Thyroid gland (tissue), 4 donors: ENCODE data around the gene MYLIP. TPM values are rescaled to one million over a fixed set of nuclear protein-coding genes. Genes with fewer than 3 reads are reported as not detected.

Experiments used
- DNase-seq, 2 donors: peaks; one replicate each; pipeline ENCODE4 v3.0.0-alpha.2; 2019
- H3K27ac ChIP-seq, 3 donors: fragments of 200-600 bp; sonication (generic); 1 replicate in 2 of 3; 2 replicates in 1 of 3; pipeline ENCODE4 v1.5.1; 2016 to 2019; ENCODE audit warnings: mild to moderate bottlenecking in 1 of 3, moderate library complexity in 1 of 3
- H3K27me3 ChIP-seq: fragments of 200-600 bp; sonication (generic); one replicate; pipeline ENCODE4 v1.5.1; 2019
- H3K36me3 ChIP-seq, 2 donors: fragments of 200-600 bp; sonication (generic); one replicate each; pipeline ENCODE4 v1.5.1; 2016 to 2019
- H3K4me1 ChIP-seq, 2 donors: fragments of 200-600 bp; sonication (generic); one replicate each; pipeline ENCODE4 v1.5.1; 2017 to 2019
- H3K4me3 ChIP-seq, 3 donors: fragments of 200-600 bp; sonication (generic); replicated peaks in 1 of 3; 1 replicate in 2 of 3; 2 replicates in 1 of 3; pipeline ENCODE4 v1.5.1; 2016; ENCODE audit warnings: mild to moderate bottlenecking in 1 of 3
- H3K9me3 ChIP-seq: fragments of 200-600 bp; sonication (generic); one replicate; pipeline ENCODE4 v1.5.1; 2017
- CTCF ChIP-seq, 6 experiments: fragments of 200-600 bp in 3 of 6; fragments of 450-650 bp in 3 of 6; sonication (generic) in 3 of 6; IDR thresholded peaks; one replicate each; pipeline ENCODE4 v1.5.1; 2016 to 2019; ENCODE audit warnings: antibody characterized with exemption in 6 of 6, mild to moderate bottlenecking in 2 of 6, inconsistent platforms in 1 of 6, moderate library complexity in 1 of 6
- POLR2A ChIP-seq, 2 donors: fragments of 450-650 bp; IDR thresholded peaks; one replicate each; pipeline ENCODE4 v1.6.1; 2017; ENCODE audit warnings: antibody characterized with exemption in 2 of 2, mild to moderate bottlenecking in 2 of 2, moderate library complexity in 1 of 2
- WGBS, 2 donors: methylation state at CpG; one replicate each; pipeline ENCODE4 v1.1.5; 2017; 5-methylcytosine and 5-hydroxymethylcytosine counted together
- intact Hi-C: fragments of 100-400 bp; cut with DNase I; formaldehyde crosslinking; loops from one replicate; pipeline ENCODE4 v1.15.1; 2023
- total RNA-seq, 4 donors: library from RNA; depleted of rRNA; stranded (reverse); fragments of >200 nt; gene quantifications; one replicate each; pipeline ENCODE4 v1.2.3, GENCODE V29; 2016

The MYLIP gene
- total RNA-seq, 4 donors from 2014 or later: 61.8 to 108 (median 92.0) TPM

- intact Hi-C loops: no loop called here
- no peak for DNase-seq
- Histone ChIP-seq H3K36me3 (no peaks in the 10 kb centered on the region), H3K27ac (no peak overlapping the region), H3K27me3 (no peaks in the 10 kb centered on the region), H3K4me1 (no peaks in the 10 kb centered on the region), H3K9me3 (no peaks in the 10 kb centered on the region), H3K4me3 (no peak overlapping the region)
- WGBS, 2 donors: 84 to 86% methylated on average over 4 of the region's 4 CpGs
- TF ChIP-seq CTCF (IDR thresholded peaks at IDR 0.05) (no peak), POLR2A (IDR thresholded peaks at IDR 0.05) (no peak)
These were observed 10.1 kb upstream of the MYLIP start for GRCh38 chr6:16118825-16119224.

DNA sequence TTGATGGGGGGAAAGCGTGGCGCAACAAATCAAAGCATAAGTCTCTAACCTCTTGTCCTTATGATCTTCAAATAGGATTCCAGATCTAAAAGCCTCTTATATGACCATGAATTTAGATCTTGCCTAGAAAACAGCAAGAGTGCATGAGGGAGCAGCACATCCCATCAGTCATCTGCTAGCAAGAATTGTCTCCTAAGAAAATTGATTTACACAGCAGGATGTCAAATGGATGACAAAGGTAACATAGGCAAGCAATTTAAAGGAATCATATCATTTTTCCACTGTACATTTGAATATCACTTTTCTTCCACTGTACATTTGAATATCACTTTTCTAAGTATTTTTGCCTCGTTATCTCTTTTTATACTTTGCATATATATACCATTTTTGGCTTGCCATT is 7.5 kb upstream of the MYLIP start:
- Histone ChIP-seq H3K9me3 (no peaks in the 10 kb centered on the region), H3K36me3 (no peaks in the 10 kb centered on the region), H3K27me3 (no peaks in the 10 kb centered on the region), H3K4me3 (no peak overlapping the region), H3K4me1 (no peaks in the 10 kb centered on the region), H3K27ac (no peak overlapping the region)
- no peak for DNase-seq
- WGBS, 2 donors: 95 to 99% methylated on average over 3 of the region's 3 CpGs
- TF ChIP-seq POLR2A (IDR thresholded peaks at IDR 0.05) (no peak), CTCF (IDR thresholded peaks at IDR 0.05) (no peak)
- intact Hi-C loops: loop anchor here (10.0 kb wide), 2 partner anchors 63 to 427 kb away; no protein-coding TSS in a partner anchor

- intact Hi-C loops: loop anchor here (10.0 kb wide), 2 partner anchors 63 to 427 kb away; no protein-coding TSS in a partner anchor
- TF ChIP-seq POLR2A (IDR thresholded peaks at IDR 0.05) (no peak), CTCF (IDR thresholded peaks at IDR 0.05) (no peak)
- no peaks in the 10 kb centered on the region for H3K36me3 ChIP-seq
- no peaks in the 10 kb centered on the region for H3K9me3 ChIP-seq
- H3K27ac ChIP-seq: no peak overlapping the region
- no peak overlapping the region for H3K4me3 ChIP-seq
- H3K4me1 ChIP-seq: no peaks in the 10 kb centered on the region
- no peak for DNase-seq
- H3K27me3 ChIP-seq: no peaks in the 10 kb centered on the region
These were observed 6.7 kb upstream of the MYLIP start for GRCh38 chr6:16122197-16122596.

- DNase-seq: no peak
- H3K4me3 ChIP-seq: no peak overlapping the region
- no peaks in the 10 kb centered on the region for H3K27me3 ChIP-seq
- TF ChIP-seq POLR2A (IDR thresholded peaks at IDR 0.05) (no peak), CTCF (IDR thresholded peaks at IDR 0.05) (no peak)
- H3K27ac ChIP-seq: no peak overlapping the region
- intact Hi-C loops: loop anchor here (10.0 kb wide), 2 partner anchors 60 to 430 kb away; no protein-coding TSS in a partner anchor
- no peaks in the 10 kb centered on the region for H3K9me3 ChIP-seq
- H3K4me1 ChIP-seq: no peaks in the 10 kb centered on the region
- 69 to 77% methylated on average over 6 of the region's 6 CpGs for WGBS, 2 donors
- H3K36me3 ChIP-seq: no peaks in the 10 kb centered on the region
These were observed 4.4 kb upstream of the MYLIP start for GRCh38 chr6:16124198-16125180.

- Histone ChIP-seq H3K9me3 (no peaks in the 10 kb centered on the region), H3K4me1 (no peaks in the 10 kb centered on the region), H3K27ac (no peak overlapping the region), H3K4me3 (no peak overlapping the region), H3K27me3 (no peaks in the 10 kb centered on the region), H3K36me3 (no peaks in the 10 kb centered on the region)
- TF ChIP-seq CTCF (IDR thresholded peaks at IDR 0.05): no peak
- TF ChIP-seq POLR2A (IDR thresholded peaks at IDR 0.05): no peak
- DNase-seq: no peak
- WGBS, 2 donors: 73 to 76% methylated on average over 3 of the region's 3 CpGs
- intact Hi-C loops: loop anchor here (10.0 kb wide), 2 partner anchors 59 to 431 kb away; no protein-coding TSS in a partner anchor
These were observed 2.8 kb upstream of the MYLIP start for GRCh38 chr6:16126056-16126455.
